GM21360 (cell line): ENCODE measurements around the gene C10orf95.

Experiments used
- ATAC-seq: cut with Tn5 transposase; IDR thresholded peaks from one replicate; pipeline ENCODE4 v1.9.1; 2021; ENCODE audit warnings: mild to moderate bottlenecking, moderate library complexity; ENCODE audit not compliant: unreplicated experiment

The C10orf95 gene

GRCh38 chr10:102405108-102405571 is 46.2 kb downstream of the C10orf95 start:
- ATAC-seq: no peak

- ATAC-seq: no peak
These were observed 46.8 kb downstream of the C10orf95 start for GRCh38 chr10:102404361-102405107.

GRCh38 chr10:102403115-102403514 is 48.2 kb downstream of the C10orf95 start:
- no peak for ATAC-seq

DNA sequence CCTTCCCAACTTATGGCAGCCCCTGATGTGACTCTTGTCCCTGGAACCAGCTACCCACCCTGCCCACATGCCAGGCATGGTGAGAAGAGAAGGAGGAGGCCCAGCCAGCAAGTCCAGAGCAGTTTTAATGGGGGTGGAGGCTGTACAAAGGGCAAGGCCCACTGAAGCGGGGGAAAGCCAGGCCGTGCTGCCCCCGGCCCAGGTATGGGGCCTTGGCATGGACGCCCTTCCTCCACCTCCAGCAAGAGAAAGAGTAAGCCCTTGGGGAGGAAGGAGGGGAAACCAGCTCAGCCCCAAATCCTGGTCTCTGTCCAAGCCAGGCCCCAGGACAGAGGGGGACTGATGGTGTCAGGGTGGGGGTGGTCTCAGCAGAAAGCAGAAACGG is 48.8 kb downstream of the C10orf95 start:
- no peak for ATAC-seq

- no peak for ATAC-seq
These were observed 49.4 kb downstream of the C10orf95 start for GRCh38 chr10:102401735-102402511.

DNA sequence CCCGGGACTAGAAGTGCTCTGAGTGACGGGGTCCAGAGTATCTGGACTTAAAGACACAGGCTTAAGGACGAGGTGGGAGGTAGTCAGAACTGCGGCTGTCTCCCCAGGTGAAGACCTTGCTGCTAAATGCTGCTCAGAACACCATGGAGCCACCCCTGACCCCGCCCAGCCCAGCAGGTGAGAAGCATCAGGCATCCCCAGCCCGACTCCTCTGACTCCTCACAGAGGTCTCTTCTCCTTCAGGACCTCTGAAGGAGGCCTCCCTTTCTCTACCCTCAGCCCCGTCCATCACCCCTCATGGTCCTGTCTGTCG is 50.0 kb downstream of the C10orf95 start:
- no peak for ATAC-seq

- no peak for ATAC-seq
These were observed 50.6 kb downstream of the C10orf95 start for GRCh38 chr10:102400598-102401341.

DNA sequence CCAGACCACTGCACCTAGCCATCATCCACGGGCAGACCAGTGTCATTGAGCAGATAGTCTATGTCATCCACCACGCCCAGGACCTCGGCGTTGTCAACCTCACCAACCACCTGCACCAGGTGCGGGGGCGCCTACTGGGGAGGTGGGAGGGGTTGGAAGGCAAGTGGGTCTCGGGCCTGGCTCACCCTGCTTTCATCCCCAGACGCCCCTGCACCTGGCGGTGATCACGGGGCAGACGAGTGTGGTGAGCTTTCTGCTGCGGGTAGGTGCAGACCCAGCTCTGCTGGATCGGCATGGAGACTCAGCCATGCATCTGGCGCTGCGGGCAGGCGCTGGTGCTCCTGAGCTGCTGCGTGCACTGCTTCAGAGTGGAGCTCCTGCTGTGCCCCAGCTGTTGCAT is 51.3 kb downstream of the C10orf95 start:
- no peak for ATAC-seq
